RWPE1 (cell line): ENCODE data around the gene NUP214.

Source experiments
- CTCF ChIA-PET: fragments of 350-600 bp; sonication (Branson Sonifier 250); formaldehyde crosslinking; extraction: SDS; loops from one replicate; lab custom pipeline; 2021; lab: Yijun Ruan, JAX
- POLR2A ChIA-PET: fragments of 400-600 bp; formaldehyde crosslinking; extraction: SDS; loops from one replicate; lab custom pipeline; 2020; ENCODE audit warnings: antibody characterized with exemption; ENCODE audit not compliant: low non-redundant PET; lab: Yijun Ruan, JAX
- DNase-seq: peaks from one replicate; pipeline ENCODE4 v3.0.0; 2012; ENCODE audit warnings: low spot score
- H3K27ac ChIP-seq: fragments of 450-650 bp; 2 replicates; pipeline ENCODE4 v1.5.1; 2017
- TF ChIP-seq, protein P1 (sequence below): fragments of 450-650 bp; conservative IDR thresholded peaks from 2 replicates; pipeline ENCODE4 v1.5.1; 2017; ENCODE audit warnings: low read depth, mild to moderate bottlenecking

The NUP214 gene

DNA sequence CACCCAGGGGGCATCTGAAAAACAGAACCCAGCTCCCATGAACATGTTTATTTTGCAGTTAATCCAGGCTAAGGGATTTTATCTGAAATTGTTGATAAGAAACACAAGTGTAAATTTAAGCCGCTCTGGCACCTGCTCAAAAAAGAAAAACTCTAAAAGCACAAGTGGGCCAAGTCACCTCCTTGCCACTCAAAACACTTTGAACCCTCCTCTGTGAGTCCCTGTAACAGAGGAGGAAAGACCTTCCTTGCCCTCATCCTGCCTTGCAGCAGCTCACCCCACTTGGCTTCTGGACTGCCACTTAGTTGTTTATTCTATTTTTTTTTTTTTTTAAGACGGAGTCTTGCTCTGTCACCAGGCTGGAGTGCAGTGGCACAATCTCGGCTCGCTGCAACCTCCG lies 111.4 kb downstream of the NUP214 start:
- H3K27ac ChIP-seq = no peak overlapping the region
- POLR2A ChIA-PET = no interaction called here
- CTCF ChIA-PET = no interaction called here
- no peak for DNase-seq
- TF ChIP-seq, protein P1, sequence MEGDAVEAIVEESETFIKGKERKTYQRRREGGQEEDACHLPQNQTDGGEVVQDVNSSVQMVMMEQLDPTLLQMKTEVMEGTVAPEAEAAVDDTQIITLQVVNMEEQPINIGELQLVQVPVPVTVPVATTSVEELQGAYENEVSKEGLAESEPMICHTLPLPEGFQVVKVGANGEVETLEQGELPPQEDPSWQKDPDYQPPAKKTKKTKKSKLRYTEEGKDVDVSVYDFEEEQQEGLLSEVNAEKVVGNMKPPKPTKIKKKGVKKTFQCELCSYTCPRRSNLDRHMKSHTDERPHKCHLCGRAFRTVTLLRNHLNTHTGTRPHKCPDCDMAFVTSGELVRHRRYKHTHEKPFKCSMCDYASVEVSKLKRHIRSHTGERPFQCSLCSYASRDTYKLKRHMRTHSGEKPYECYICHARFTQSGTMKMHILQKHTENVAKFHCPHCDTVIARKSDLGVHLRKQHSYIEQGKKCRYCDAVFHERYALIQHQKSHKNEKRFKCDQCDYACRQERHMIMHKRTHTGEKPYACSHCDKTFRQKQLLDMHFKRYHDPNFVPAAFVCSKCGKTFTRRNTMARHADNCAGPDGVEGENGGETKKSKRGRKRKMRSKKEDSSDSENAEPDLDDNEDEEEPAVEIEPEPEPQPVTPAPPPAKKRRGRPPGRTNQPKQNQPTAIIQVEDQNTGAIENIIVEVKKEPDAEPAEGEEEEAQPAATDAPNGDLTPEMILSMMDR = no peak

- no peak overlapping the region for H3K27ac ChIP-seq
- TF ChIP-seq, protein P1 = no peak
- no peak for DNase-seq
- ChIA-PET CTCF (interaction anchor here (1.2 kb wide), 1 partner anchor 99 kb away, joined by 4 read pairs; no protein-coding TSS in a partner anchor), POLR2A (no interaction called here)
Measured at GRCh38 chr9:131237291-131237690, 111.9 kb downstream of the NUP214 start.

- TF ChIP-seq, protein P1 = no peak
- ChIA-PET POLR2A (no interaction called here), CTCF (interaction anchor here (1.2 kb wide), 1 partner anchor 99 kb away, joined by 4 read pairs; no protein-coding TSS in a partner anchor)
- H3K27ac ChIP-seq = no peak overlapping the region; the same call in 1 of the 2 replicates
- DNase-seq = peak; percentile 54
Measured at GRCh38 chr9:131237931-131238401, 112.6 kb downstream of the NUP214 start.

GRCh38 chr9:131238402-131239021 lies 113.1 kb downstream of the NUP214 start:
- CTCF ChIA-PET = interaction anchor here (1.2 kb wide), 1 partner anchor 98 kb away, joined by 4 read pairs; no protein-coding TSS in a partner anchor
- no peak overlapping the region; the same call in 1 of the 2 replicates for H3K27ac ChIP-seq
- TF ChIP-seq, protein P1 = no peak
- no peak for DNase-seq
- POLR2A ChIA-PET = interaction anchor here (0.6 kb wide), 1 partner anchor 18 kb away, joined by 4 read pairs; no protein-coding TSS in a partner anchor

- H3K27ac ChIP-seq = no peak overlapping the region
- TF ChIP-seq, protein P1 = no peak
- ChIA-PET CTCF (no interaction called here), POLR2A (no interaction called here)
- no peak for DNase-seq
Measured at GRCh38 chr9:131239161-131239975, 114.0 kb downstream of the NUP214 start.
